GM18867 (cell line): ENCODE measurements around the gene SLC13A5.
"Not testable (repeated sequence)": the region's sequence is repeated elsewhere in the genome, so short reads cannot be mapped to it uniquely, and the experiment has no call there.

Experiments
- ATAC-seq: cut with Tn5 transposase; IDR thresholded peaks from one replicate; pipeline ENCODE4 v1.9.1; 2021; ENCODE audit warnings: mild to moderate bottlenecking, moderate library complexity; ENCODE audit not compliant: unreplicated experiment

The SLC13A5 gene

DNA sequence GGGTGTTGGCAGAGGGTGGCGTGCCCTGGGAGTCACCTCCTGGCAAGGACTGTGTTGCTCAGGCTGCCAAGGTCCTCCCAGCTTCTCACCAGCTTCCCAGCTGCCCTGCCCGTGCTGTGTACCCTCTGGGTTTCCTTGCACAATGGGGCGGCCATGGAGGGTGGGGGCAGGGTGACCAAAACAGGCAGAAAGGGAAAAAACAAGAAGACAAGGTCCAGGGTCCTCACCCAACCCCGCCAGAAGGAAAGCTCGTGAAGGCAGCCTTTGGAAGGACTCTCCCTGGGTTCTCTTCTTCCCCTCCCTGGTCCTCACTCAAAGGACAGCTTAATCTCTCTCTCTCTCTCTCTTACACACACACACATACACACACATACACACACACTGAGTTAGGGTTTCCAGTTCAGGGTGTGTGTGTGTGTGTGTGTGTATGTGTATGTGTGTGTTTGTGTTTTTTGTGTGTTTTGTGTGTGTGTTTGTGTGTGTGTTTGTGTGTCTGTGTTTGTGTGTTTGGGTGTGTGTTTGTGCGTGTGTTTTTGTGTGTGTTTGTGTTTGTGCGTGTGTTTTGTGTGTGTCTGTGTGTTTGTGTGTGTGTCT is 2.0 kb downstream of the SLC13A5 start:
- ATAC-seq: no peak

DNA sequence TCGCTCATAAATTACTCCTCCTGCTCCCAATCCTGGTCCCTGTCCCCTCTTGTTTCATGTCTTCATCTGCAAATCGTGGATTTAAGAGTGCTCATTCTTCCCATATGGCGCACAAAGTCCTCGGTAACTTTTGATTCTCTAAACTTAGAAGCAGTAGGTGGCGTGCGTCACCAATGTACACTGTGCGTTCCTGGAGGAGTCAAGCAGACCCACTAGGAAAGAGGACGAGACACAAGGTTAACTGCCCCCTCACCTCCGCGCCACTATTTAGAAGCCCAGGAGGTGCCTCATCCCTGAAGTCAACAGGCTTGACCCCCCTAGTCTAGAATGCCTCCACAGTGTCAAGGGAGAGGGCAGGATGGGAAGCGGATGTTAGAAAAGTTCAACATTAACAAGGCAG is 2.9 kb downstream of the SLC13A5 start:
- ATAC-seq: no peak

DNA sequence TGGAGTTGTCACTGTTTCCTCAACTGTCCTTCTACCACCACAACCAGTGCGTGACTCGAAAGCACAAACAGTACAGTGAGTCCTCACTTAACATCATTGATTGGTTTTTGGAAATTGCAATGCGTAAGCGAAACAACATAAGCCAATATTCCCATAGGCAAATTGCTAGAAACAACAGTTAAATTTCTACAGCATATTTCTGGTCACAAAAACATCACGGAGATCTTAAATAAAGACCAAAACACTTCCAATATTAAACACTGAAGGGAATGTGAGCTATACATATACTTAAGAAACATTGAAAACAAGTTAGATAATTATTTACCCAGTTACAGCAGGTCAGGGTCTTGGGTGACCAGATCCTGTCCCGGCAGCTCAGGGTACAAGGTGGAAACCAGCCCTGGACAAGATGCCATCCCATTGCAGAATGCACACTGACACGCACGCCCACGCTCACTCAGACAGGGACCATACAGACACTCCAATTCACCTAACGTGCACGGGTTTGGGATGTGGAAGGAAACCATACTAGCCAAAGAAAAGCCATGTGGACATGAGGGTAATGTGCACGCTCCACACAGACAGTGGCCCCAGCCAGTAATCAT is 4.7 kb downstream of the SLC13A5 start:
- no peak for ATAC-seq

DNA sequence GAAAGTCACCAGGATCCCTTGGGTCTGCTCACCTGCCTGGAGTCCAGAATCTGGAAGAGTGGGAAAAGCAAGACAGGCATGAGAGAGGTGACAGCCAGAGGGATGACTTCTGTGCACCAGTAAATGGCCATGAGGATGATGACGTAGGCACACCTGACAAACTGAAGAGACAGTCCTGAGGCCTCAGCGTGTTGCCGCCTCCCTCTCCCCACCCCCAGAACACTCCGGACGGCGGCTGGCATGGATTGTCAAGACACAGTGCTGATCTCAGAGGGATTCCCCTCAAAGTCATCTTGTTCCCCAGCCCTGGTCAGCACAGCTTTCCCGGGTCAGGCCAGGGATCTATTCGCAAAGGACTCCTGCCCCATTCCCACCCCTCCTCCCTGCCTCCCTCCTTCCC is 6.2 kb downstream of the SLC13A5 start:
- no peak for ATAC-seq

DNA sequence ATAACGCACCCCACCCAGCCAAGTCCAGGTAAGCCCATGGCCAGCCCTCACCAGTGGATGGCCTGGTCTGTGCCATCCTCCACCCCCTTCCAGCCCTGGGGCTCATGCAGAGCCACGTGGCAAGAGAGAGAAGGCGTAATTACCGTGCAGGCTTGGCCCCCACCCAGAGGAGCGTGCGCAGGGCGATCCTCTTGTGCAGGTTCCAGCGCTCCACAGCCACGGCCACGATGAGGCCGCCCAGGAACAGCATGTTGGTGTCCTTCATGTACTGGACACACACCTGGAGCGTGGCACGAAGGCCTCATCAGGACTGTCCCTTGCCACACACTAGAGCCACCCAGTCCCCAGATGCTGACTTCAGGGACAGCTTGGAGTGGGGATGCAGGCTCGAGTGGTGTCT is 6.7 kb downstream of the SLC13A5 start:
- no peak for ATAC-seq

DNA sequence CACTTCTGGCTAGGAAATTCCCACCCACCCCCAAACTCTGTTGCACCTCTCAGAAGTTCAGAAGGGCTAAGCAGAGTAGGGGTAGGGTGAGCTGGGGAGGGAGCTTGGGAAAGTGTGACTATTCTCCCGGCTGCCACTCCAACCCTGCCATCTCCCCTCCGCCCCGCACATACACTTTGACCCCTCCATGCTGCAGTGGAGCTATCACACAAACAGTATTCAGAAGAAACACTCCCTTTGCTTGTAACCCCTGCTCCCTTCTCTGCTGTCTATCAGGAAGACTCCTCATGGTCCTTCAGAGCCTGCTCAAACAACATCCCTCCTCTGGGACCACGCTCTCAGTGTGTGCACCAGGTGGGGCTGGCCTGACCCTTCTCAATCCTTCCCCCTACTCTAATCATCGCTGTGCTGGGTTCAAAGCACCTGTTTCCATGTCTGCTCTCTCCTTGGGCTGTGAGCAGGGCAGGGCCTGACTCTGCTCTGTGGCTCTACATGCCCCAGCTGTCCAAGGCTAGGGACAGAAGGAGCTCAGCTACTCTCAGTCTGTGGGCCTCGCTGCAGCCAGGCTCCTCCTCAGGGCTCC is 8.6 kb downstream of the SLC13A5 start:
- no peak for ATAC-seq

DNA sequence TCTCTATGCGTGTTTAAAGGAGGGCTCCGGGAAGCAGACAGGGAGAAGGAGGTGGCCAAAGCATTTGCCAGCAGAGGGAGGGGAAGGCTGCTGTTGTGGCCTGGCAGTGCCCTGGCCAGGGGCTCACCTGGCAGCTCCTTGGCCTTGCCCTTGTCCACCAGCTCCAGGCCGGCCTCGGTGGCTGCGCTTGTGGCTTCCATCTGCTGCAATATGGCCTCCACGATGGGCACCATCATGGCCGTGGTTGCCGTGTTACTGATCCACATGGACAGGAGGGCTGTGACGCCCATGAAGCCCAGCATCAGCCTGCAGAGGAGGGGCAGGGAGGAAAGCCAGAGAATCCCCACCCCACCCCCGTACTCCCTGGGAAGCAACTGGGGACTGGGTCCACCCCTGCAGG is 9.4 kb downstream of the SLC13A5 start:
- ATAC-seq: no peak

DNA sequence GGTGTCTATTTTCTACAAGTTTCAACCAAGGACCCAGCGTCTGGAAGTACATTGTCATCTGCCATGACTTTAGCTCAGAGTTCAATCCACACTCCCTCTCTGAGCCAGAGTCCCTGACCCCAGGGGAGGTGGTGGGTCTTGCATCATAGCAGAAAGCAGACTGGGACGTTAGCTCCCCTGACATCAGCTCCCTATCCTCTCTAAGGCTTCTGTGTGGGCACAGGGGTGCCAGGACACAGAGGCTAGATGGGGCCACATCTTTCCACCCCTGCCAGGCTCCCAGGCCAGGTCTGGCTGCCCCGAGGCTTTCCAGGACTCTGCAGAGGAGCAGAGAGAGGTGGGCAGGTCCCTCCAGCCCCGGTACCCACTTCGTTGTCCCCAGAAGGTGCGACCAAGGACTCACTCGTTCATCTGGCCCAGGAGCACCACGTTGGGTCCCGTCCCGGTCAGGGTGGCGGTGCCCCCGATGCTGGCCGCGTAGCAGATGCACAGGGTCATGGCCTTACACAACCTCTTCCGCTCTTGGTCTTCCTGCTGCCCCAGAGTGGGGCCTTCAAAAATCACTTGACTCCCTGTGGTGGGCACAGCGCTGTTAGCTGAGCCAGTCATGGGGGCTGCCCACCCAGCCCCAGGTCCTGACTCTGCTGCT is 10.5 kb downstream of the SLC13A5 start:
- ATAC-seq: no peak

DNA sequence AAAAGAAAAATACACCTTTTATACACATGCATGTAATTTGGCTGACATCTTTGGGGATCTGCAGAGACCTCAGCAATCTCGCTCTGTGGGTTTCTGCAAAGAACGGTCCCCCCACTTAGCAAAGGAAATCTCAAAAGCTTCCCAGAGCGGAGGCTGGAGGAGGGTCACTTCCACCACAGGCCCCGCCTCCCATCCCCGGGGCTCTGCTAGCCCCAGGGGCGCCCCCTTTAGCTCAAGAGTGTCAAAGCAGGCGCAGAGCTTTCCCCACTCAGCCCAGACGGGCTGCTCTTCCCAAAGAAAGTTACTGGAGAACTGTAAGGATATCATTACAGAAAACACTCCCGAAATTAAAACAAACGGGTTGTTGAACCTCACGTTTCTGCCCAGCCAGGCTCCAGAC is 11.4 kb downstream of the SLC13A5 start:
- no peak for ATAC-seq

DNA sequence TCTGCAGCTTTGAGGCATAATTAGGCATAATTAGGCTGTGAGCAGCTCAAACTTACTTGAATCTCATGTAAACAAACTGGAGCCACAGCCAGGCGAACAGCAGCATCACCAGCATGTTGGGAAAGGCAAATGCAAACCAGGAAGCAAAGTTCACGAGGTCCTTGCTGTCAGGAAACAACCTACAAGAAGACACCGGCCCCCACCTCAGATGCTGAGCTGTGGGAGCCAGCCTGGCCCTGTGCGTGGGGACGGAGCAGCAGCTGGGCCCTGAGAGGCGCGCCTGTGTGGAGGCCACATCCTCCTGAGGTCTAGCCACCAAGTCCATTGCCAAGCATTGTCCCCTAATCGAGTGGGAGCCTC is 12.2 kb downstream of the SLC13A5 start:
- no peak for ATAC-seq

DNA sequence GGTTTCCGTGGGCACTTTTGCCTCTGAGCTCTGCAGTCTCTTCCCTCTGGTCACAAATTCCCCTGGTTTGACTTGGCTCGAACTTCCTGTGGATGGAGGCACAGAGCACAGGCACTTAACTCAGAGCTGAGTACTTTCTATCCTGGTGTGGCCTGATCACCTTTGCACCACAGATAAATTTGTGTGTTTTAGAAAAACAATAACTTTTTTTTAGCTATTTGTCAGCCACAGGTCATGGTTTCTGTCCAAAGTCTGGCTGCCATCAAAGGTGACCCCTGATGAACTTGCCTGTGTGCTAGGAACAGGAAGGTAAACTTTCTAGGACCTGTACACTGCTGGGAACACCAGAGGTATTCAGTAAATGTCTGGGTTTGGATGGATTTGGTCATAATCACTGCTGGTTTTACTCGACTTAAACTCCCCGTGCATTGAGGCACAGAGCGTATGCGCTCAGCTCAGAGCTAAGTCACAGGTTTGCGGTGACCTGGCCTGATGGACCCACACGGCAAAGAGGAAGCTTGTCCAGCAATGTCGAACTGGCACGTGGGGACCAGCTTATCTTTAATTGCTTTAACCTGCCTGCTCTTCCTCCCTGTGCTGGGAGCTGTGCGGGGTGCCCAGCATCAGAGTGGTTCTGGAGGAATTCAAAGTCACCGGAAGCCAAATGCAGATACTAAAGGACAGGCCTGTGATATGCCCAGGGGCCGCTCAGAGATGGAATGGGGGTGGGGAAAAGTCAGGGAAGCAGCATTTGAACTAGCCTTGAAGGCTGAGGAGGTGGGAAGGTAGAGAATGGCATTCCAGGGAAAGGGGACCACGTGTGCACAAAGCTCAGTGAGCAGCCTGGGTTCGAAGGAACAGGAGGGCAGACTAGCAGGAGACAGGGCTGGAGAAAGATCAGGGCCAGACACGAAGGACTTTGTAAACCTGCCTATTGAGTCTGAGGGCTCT is 12.9 kb downstream of the SLC13A5 start:
- no peak for ATAC-seq

DNA sequence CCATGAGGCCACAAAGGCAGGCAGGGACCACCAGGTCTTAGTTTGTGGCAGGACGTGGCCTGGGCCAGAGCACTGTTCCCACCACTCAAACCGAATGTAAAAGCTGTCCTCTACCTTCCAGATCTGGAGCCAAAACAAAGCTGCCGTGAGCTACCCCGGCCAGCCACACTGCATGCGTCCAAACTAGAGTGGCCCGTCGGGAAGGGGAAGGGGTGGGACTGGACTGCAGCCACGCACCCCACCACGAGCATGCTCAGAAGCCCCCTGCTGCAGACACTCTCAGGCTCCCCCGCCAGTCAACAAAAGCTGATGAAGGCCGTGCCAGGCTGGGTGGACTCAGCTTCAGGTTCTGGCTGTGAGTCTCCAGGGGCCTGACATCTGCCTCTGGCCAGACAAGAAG is 15.2 kb downstream of the SLC13A5 start:
- ATAC-seq: no peak

DNA sequence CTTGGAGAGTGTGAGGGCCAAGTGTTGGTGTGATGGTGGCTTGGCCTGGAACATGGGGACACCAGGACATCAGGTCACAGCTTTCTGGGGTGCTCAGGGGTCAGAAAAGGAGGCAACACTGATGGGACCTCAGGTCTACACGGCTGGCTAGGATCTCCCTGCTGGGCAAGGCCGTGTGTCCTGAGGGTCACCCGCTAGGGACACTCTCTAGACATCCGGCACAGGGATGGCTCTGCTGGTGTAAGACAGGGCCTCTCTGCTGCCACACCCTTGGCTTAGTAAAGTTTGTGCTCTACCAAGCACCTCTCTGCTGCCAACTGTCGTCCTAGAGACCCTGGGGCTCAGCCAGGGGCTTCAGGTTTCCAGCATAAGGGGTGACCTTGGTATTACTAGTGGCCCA is 16.3 kb downstream of the SLC13A5 start:
- no peak for ATAC-seq

DNA sequence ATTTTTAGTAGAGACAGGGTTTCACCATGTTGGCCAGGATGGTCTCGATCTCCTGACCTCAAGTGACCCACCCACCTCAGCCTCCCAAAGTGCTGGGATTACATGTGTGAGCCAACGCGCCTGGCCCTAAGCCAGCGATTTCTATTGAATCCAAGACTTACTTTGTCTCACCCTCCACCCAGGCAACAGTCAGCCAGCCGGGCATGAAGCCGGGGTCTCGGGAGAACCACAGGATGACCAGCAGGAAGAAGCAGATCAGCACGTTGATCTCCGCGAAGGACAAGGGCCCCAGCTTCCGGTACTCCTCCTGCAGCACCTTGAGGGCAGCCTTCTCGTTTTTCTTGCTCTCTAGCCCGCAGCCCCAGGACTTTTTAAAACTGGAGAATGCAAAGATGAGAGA is 17.6 kb downstream of the SLC13A5 start:
- ATAC-seq: no peak

DNA sequence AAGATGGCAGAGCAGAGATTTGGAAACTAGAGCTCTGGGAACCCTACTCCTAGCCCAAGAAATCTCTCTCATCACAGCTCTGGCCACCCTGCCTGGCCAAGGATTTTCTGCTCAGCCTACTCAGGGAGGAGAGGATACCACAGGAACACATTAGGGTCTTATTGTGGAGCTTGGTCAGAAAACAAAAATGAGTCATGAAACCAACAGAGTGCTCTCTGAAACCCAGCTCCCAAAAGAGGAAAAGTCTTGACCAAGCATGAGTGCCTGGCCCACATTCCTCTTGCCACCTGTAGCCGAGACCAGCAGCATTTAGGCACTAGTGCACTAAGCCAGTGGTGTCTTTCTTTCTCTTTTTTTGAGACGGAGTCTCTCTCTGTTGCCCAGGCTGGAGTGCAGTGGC is 18.1 kb downstream of the SLC13A5 start:
- no peak for ATAC-seq

DNA sequence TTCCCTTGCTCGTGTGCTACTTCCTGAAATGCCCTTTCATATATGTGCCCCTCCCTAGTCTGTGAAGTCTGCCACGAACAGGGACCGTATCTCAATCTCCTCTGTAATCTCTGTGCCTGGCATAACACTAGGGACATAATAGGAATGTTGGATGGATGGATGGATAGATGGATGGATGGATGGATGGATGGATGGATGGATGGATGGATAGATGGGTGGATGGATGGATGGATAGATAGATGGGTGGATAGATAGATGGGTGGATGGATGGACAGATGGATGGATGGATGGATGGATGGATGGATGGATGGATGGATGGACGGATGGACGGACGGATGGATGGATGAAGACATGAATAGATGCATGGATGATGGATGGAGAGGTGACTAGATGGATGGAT is 21.2 kb downstream of the SLC13A5 start:
- ATAC-seq: not testable (repeated sequence)

DNA sequence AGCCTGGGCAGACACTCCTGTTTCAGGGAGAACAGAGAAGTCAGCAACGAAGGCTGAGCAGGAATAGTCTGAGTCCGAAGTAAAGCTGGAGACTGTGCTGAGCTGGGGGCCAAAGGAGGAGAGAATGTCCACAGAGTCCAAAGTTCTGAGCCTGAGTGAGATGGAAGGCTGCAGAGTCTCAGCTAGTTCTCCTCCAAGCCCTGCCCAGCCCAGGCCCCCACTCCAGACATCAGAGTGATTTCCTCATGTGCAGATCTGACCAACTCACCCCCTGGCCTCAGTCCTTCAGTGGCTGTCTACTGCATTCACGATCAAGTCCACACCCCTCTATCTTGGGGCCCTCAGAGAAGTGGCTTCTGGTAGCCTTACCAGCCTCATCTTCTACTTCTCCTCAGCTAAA is 21.6 kb downstream of the SLC13A5 start:
- ATAC-seq: no peak

DNA sequence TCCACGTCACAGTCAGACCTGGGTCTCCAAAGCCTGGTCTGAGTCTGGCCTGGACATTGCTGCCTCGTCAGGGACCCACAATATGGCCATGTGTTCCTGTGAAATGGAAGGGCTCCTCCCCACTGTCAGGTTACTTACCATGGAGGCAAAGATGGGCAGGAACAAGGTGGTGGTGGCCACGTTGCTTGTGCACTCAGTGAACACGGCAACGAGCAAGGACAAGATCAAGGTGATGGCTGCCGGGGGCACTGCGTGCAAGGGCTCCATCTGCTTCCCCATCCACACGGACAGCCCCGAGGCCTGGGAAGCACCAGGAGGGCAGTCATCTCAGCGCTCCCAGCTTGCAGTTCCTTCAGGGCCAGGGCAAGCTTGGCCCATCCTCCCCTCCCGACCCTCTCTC is 22.5 kb downstream of the SLC13A5 start:
- ATAC-seq: no peak

DNA sequence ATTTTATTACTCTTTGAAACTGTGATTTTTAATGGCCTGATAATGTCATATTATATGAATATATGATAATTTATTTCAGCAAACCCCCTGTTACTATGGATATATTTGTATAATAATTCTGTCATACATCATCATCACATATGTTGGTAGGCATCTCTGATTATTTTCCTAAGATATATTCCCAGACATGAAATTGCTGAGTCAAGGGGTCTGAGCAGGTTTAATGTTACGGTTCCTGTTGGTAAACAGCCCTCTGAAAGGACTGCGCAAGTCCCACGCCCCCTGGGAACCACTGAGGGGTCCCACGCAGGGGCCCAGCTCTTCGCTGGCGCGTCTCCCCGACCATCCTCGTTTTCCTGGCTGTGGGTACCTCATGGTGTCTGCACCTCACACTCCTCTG is 24.2 kb downstream of the SLC13A5 start:
- ATAC-seq: no peak

DNA sequence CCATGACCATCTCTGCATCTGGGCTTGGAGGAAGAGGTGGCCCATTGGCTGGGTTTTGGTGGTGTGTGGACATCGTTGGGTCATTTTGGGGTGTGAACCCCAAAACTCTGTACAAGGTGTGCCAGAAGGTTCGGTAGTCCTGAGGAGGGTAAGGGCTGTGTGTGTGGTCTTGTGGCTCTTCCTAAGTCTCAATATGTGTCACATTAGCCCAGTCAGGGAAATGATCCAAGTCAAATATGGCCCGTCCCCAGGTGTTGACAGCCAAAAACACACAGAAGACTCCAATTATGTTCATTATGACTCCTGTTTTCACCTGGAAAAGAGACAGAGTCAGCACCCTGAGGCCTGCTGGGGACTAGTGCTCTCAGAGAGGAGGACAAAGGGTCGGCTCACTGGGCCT is 27.1 kb downstream of the SLC13A5 start:
- ATAC-seq: no peak
